ENCODE data around the gene FRMD4B.
A peak's percentile ranks its signal among the peaks of the same experiment; 100 is the strongest.

The FRMD4B gene

DNA sequence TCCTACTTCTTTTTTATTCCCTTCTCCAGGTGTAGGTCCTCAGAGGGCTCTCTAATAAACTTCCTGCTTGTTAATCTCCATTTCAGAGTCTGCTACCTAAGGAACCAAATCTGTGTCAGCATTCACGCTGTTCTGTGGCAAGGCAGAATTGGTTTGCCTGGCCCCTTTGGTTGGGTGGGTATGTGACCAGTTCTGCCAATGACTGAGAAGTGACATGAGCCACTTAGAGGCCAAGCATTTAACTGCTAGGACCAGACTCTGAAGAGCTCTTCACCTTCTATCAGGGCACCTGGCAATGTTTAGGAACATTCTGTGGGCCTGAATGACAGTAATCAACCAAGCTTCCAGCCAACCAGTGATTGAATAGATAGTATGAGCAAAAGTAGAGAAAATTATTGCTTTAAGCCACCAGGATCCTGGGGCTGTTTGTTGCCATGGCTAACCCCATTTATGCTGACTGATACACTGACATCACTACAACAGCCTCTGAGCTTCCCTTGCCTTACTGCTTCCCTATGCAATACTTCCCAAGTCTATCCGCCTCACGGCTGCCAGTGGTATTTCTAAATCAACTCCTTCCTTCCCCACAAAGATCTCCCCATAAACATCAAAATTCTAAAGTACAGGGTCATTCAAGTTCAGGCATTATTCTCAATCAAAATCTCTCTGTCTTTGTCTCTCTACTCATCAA, 7.6 kb downstream of the FRMD4B start:
- no peak overlapping the region for H3K4me3 ChIP-seq (ENCODE audit: low read length)
- peaks cover 8% of the 10 kb centered on the region for H3K4me1 ChIP-seq (ENCODE audit: control insufficient read depth, insufficient read depth, low read length)
- H3K36me3 ChIP-seq (ENCODE audit: insufficient read depth, low read length) = no peaks in the 10 kb centered on the region
- H3K27me3 ChIP-seq (ENCODE audit: control insufficient read depth, insufficient read depth, low read length) = no peaks in the 10 kb centered on the region
- no peak overlapping the region for H3K4me2 ChIP-seq (ENCODE audit: low read length)
- no peaks in the 10 kb centered on the region for H3K9me3 ChIP-seq (replicated peaks; ENCODE audit: low read length)
- no peak overlapping the region for H3K9ac ChIP-seq (ENCODE audit: low read depth, low read length)

DNA sequence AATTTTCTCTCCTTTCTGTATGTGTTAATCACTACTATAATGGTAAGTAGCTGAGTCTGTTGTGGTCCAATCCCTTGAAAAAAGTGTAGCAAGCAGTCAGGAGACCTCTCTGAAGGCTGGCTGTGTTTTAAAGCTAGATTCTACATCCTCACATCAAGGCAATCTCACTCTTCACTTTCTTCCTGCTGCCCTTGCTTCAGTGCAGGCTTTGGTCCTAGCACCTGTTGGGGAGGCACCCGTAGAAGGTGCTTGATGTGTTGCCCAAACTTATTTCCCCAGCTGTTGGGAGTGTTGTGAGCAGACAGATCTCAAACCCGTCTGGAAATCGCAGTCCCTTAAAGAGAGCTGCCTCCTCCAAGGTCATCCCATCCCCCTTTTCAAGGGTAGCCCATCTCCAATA, 8.6 kb downstream of the FRMD4B start:
- Histone ChIP-seq H3K9ac (ENCODE audit: low read depth, low read length) (no peak overlapping the region), H3K27me3 (ENCODE audit: control insufficient read depth, insufficient read depth, low read length) (no peaks in the 10 kb centered on the region), H3K4me3 (ENCODE audit: low read length) (no peak overlapping the region), H3K4me2 (ENCODE audit: low read length) (no peak overlapping the region), H3K4me1 (ENCODE audit: control insufficient read depth, insufficient read depth, low read length) (peaks cover 8% of the 10 kb centered on the region), H3K36me3 (ENCODE audit: insufficient read depth, low read length) (no peaks in the 10 kb centered on the region), H3K9me3 (replicated peaks; ENCODE audit: low read length) (no peaks in the 10 kb centered on the region)

DNA sequence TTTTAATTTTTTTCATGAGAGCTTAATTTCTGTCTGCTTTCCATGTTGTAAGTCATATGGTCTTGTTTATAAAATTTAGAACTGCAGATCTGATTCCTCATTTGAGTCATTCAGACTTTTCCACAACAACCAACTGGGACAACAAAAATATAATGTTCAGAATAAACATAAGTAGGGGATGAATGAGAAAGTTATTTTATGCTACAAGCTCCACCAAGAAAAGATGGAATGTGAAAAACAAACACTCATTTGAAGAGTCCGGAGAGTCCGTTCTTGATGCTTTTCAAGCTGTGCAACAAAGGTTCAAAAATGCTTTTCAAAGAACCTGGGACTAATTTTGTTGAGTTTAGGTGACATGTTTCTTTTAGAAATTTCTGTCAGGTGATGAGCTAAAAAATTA, 9.2 kb downstream of the FRMD4B start:
- H3K36me3 ChIP-seq (ENCODE audit: insufficient read depth, low read length) = no peaks in the 10 kb centered on the region
- H3K9ac ChIP-seq (ENCODE audit: low read depth, low read length) = no peak overlapping the region
- no peaks in the 10 kb centered on the region for H3K9me3 ChIP-seq (replicated peaks; ENCODE audit: low read length)
- no peak overlapping the region for H3K4me3 ChIP-seq (ENCODE audit: low read length)
- no peak overlapping the region for H3K4me2 ChIP-seq (ENCODE audit: low read length)
- H3K27me3 ChIP-seq (ENCODE audit: control insufficient read depth, insufficient read depth, low read length) = no peaks in the 10 kb centered on the region
- H3K4me1 ChIP-seq (ENCODE audit: control insufficient read depth, insufficient read depth, low read length) = peaks cover 8% of the 10 kb centered on the region

DNA sequence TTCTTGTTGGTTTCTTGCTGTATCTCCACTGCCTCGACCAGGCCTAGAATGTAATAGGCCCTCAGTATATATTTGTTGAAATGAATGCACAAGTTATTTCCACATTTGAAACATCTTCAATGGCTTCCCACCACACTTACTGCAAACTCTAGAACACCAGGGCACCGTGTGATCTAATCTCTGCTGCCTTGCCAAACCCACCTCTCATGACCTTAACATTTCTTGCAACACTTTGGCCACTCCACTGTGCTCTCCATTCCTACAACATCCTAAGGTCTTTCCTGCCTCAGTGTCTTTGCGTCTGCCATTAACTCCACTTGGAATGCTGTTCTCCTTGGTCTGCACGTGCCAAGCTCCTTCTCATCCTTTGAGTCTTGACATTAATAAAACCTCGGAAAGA, 14.1 kb downstream of the FRMD4B start:
- Histone ChIP-seq H3K4me1 (ENCODE audit: control insufficient read depth, insufficient read depth, low read length) (peaks cover 39% of the 10 kb centered on the region), H3K4me2 (ENCODE audit: low read length) (no peak overlapping the region), H3K27me3 (ENCODE audit: control insufficient read depth, insufficient read depth, low read length) (no peaks in the 10 kb centered on the region), H3K36me3 (ENCODE audit: insufficient read depth, low read length) (no peaks in the 10 kb centered on the region), H3K9me3 (replicated peaks; ENCODE audit: low read length) (no peaks in the 10 kb centered on the region), H3K4me3 (ENCODE audit: low read length) (no peak overlapping the region), H3K9ac (ENCODE audit: low read depth, low read length) (no peak overlapping the region)

DNA sequence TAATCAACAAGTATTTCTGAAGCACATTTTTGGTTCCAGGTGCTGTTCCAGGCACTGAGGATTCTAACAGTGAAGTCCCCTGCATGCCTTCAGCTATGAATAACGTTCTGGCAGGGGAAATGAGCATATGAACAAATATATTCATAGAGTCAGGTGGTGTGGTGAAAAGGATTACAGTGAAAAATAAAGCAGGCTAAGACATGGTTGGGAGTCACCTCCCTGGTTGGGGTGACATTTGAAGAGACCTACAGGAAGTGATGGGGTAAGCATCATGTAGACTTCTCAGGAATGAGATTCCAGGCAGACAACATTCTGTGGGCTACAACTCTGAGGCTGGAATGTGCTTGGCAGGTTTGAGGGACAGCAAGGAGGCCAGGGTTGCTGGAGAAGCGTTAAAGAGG, 15.0 kb downstream of the FRMD4B start:
- Histone ChIP-seq H3K9ac (ENCODE audit: low read depth, low read length) (peak overlapping the region; percentile 77), H3K4me2 (ENCODE audit: low read length) (peak overlapping the region; percentile 67), H3K36me3 (ENCODE audit: insufficient read depth, low read length) (no peaks in the 10 kb centered on the region), H3K4me1 (ENCODE audit: control insufficient read depth, insufficient read depth, low read length) (peaks cover 32% of the 10 kb centered on the region), H3K27me3 (ENCODE audit: control insufficient read depth, insufficient read depth, low read length) (no peaks in the 10 kb centered on the region), H3K4me3 (ENCODE audit: low read length) (no peak overlapping the region), H3K9me3 (replicated peaks; ENCODE audit: low read length) (no peaks in the 10 kb centered on the region)

DNA sequence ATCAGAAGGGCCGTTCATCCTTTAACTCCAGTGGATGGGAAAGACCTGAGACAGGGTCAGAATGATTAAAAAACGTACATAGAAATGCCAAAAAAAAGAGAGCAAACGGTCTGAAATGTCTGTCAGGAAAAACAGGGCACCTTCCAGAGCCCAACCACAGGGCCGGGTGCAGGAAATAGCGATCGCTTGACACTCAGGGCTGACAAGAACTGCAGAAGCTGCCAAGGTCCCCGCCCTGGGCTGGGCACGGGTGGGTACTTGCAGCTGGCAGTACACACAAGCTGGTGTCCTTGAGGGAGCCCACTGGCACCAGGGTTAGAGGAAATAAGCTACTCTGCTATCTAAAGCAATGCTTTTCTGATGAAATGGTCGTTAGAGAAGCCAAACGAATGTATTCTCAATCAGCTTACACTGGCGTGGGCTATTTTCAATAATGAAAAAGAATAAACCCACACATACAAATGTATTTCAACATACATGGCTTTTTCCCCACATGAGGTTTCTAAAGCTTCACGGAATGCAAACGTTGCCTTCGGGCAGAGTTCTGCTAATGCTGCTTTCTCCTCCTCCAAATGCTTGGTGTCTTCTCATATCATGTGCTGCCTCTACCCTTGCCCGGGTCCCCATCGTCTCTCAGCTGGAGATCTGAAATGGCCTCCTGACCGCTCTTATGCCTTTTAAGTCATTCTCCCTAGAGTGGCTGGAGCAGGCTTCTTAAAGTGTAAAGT, 15.6 kb downstream of the FRMD4B start:
- Histone ChIP-seq H3K4me2 (ENCODE audit: low read length) (peak overlapping the region; percentile 67), H3K9ac (ENCODE audit: low read depth, low read length) (peak overlapping the region; percentile 77), H3K4me3 (ENCODE audit: low read length) (peak overlapping the region; percentile 29), H3K27me3 (ENCODE audit: control insufficient read depth, insufficient read depth, low read length) (no peaks in the 10 kb centered on the region), H3K36me3 (ENCODE audit: insufficient read depth, low read length) (no peaks in the 10 kb centered on the region), H3K4me1 (ENCODE audit: control insufficient read depth, insufficient read depth, low read length) (peaks cover 32% of the 10 kb centered on the region), H3K9me3 (replicated peaks; ENCODE audit: low read length) (no peaks in the 10 kb centered on the region)

DNA sequence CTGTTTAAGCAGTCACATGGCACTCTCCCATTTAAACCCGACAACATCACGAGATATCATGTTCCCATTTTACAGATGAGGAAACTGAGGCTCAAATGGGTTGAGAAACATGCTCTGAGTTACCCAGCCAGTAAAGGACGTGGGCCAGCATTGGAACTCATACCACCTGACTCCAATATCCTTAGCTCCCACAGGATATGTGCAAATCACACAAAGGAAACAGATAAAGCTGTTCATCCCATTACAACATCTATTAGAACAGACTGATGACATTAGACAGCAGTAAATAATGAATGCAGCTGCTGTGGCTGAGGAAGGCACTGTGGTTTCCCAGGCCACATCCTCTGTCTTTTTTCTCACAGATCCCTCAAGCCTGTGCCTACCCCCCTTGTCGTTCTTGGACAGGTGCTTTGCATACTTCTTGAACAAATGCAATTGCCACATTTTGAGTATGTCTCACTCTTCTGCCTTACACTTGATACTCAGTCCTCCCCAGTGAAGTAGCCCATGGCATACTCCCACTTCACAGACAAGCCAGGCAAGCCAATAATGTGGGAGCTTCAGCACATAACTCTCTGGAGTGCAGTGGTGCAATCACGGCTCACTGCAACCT, 17.7 kb downstream of the FRMD4B start:
- Histone ChIP-seq H3K27me3 (ENCODE audit: control insufficient read depth, insufficient read depth, low read length) (no peaks in the 10 kb centered on the region), H3K4me1 (ENCODE audit: control insufficient read depth, insufficient read depth, low read length) (peaks cover 45% of the 10 kb centered on the region), H3K9me3 (replicated peaks; ENCODE audit: low read length) (no peaks in the 10 kb centered on the region), H3K36me3 (ENCODE audit: insufficient read depth, low read length) (no peaks in the 10 kb centered on the region), H3K4me2 (ENCODE audit: low read length) (no peak overlapping the region), H3K9ac (ENCODE audit: low read depth, low read length) (peak overlapping the region; percentile 77), H3K4me3 (ENCODE audit: low read length) (no peak overlapping the region)

DNA sequence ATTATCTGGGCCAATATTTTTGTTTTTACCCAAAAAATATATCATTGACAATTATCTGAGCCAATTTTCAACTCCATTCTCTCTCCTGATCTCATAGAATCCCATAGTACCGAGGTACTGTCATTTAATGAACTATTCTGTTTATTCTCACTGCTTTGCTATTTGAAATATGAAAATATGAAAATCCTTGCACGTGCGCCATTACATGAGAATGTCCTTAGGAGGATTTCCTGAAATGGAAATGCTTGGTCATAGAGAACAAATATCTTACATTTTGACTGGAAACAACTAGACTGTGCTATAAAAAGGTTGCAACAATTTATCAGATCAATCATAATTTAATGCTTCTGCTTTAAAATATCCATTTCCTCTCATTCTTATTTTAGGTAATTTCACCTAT, 18.3 kb downstream of the FRMD4B start:
- Histone ChIP-seq H3K4me1 (ENCODE audit: control insufficient read depth, insufficient read depth, low read length) (peaks cover 45% of the 10 kb centered on the region), H3K36me3 (ENCODE audit: insufficient read depth, low read length) (no peaks in the 10 kb centered on the region), H3K27me3 (ENCODE audit: control insufficient read depth, insufficient read depth, low read length) (no peaks in the 10 kb centered on the region), H3K4me3 (ENCODE audit: low read length) (no peak overlapping the region), H3K4me2 (ENCODE audit: low read length) (no peak overlapping the region), H3K9me3 (replicated peaks; ENCODE audit: low read length) (no peaks in the 10 kb centered on the region), H3K9ac (ENCODE audit: low read depth, low read length) (no peak overlapping the region)

DNA sequence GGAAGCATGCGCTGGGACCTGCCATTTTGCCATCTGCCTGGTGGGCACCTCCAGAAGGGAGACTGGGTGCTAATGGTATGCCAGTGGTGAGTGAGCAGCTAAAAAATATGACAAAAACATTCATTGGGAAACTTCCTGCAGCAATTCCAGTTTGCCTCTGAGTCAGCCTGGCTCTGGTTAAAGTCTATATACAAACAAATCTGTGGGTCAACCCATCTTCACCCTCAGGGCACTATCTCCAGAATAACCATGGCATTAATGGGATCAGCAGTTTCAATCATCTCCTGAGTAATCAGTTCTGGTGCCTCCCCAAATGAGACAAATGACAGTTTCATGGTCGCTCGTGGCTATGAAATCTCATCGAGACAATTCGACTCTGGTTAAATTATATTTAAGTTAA, 21.5 kb downstream of the FRMD4B start:
- H3K4me3 ChIP-seq (ENCODE audit: low read length) = no peak overlapping the region
- H3K4me1 ChIP-seq (ENCODE audit: control insufficient read depth, insufficient read depth, low read length) = peaks cover 22% of the 10 kb centered on the region
- H3K36me3 ChIP-seq (ENCODE audit: insufficient read depth, low read length) = no peaks in the 10 kb centered on the region
- H3K27me3 ChIP-seq (ENCODE audit: control insufficient read depth, insufficient read depth, low read length) = no peaks in the 10 kb centered on the region
- H3K9me3 ChIP-seq (replicated peaks; ENCODE audit: low read length) = no peaks in the 10 kb centered on the region
- peak overlapping the region; percentile 6 for H3K9ac ChIP-seq (ENCODE audit: low read depth, low read length)
- peak overlapping the region; percentile 20 for H3K4me2 ChIP-seq (ENCODE audit: low read length)

DNA sequence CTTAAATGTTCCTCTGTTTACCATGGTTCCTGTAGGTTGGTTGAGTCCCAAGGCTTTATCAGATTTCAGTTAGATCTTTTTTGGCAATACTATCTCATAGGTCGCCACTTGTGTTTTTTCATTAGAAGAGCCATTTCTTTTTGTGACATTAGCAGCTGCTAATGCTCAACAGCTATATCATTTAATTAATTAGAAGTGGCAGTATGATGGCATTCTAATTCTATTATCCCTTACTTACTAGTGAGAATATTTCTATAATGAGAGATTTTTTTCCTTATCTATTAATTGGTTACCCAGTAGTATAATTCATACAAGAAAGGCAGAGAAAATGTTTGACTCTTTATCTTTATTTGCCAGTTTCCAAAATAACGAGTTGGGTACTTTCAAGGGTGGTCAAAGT, 25.2 kb downstream of the FRMD4B start:
- Histone ChIP-seq H3K9me3 (replicated peaks; ENCODE audit: low read length) (no peaks in the 10 kb centered on the region), H3K9ac (ENCODE audit: low read depth, low read length) (no peak overlapping the region), H3K4me3 (ENCODE audit: low read length) (no peak overlapping the region), H3K4me2 (ENCODE audit: low read length) (no peak overlapping the region), H3K4me1 (ENCODE audit: control insufficient read depth, insufficient read depth, low read length) (peaks cover 22% of the 10 kb centered on the region), H3K27me3 (ENCODE audit: control insufficient read depth, insufficient read depth, low read length) (no peaks in the 10 kb centered on the region), H3K36me3 (ENCODE audit: insufficient read depth, low read length) (no peaks in the 10 kb centered on the region)

DNA sequence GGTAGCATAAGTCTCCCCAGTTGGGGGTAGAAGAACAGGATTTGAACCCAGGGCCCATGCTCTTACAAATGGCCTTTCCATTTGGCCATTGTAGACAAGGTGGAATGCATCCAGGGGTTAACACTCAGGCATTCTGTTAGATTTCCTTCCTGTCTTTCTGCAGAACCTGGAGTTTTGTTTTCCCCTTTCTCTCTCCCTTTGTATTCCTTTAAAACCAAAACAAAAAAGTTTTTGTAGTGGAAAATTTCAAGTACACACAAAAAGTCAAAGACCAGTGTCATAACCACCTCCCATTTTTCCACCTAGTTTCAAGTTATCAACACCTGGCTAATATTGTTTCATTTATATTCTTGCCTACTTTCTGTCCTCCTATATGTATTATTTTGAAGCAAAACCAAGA, 26.0 kb downstream of the FRMD4B start:
- Histone ChIP-seq H3K4me3 (ENCODE audit: low read length) (no peak overlapping the region), H3K4me2 (ENCODE audit: low read length) (no peak overlapping the region), H3K4me1 (ENCODE audit: control insufficient read depth, insufficient read depth, low read length) (peaks cover 22% of the 10 kb centered on the region), H3K9me3 (replicated peaks; ENCODE audit: low read length) (no peaks in the 10 kb centered on the region), H3K27me3 (ENCODE audit: control insufficient read depth, insufficient read depth, low read length) (no peaks in the 10 kb centered on the region), H3K9ac (ENCODE audit: low read depth, low read length) (no peak overlapping the region), H3K36me3 (ENCODE audit: insufficient read depth, low read length) (no peaks in the 10 kb centered on the region)
